ENCODE data around the gene ATP4A. TPM values are rescaled to one million over a fixed set of nuclear protein-coding genes. Genes with fewer than 3 reads are reported as not detected.

The ATP4A gene
- total RNA-seq, 4 donors from 2014 or later, result not detected

DNA sequence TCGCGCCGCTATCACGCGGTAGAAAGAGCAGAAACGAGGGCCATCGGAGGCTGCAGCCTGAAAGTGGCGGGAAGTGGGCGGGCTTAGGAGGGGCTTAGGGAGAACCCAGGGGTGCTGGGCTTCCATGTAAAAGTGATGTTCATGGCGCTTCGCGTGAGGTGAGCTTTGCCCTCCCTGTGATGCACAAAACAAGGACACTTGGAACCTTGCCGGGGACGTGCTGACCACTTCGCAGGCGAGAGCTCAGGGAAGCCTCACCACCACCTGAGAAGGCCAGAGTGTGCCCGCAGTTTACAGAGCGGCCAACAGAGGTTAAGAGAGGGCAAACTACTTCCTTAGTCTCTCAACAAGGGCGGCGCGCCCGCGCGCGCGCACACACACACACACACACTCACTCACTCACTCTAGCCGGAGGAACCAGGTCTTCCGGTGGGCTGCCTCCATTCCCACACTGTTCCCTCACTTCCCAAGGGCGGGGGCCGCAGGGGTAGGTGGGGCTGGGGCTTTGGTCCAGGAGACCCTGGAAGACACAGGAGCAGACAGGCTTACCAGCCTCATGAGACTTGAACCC lies 29.6 kb downstream of the ATP4A start:
- intact Hi-C loops (cut with DNase I; ENCODE audit: low total_unique reads) (no loop called here), in situ Hi-C loops (cut with MboI; ENCODE audit: low pct_ligation_motif_present in 1 of 4, low pct_unique_long_range_greater_than_20kb in 1 of 4, low sequenced_read_pairs in 3 of 4) (no loop called here)
- no peak overlapping the region for H3K4me3 ChIP-seq
- H3K4me1 ChIP-seq, result peaks cover 0 to 9% (median 3%) of the 10 kb centered on the region in 4 donors
- no peak for TF ChIP-seq EP300 (IDR thresholded peaks at IDR 0.05; ENCODE audit: low read depth)
- no peak for TF ChIP-seq POLR2A (IDR thresholded peaks at IDR 0.05)
- TF ChIP-seq, protein P1, sequence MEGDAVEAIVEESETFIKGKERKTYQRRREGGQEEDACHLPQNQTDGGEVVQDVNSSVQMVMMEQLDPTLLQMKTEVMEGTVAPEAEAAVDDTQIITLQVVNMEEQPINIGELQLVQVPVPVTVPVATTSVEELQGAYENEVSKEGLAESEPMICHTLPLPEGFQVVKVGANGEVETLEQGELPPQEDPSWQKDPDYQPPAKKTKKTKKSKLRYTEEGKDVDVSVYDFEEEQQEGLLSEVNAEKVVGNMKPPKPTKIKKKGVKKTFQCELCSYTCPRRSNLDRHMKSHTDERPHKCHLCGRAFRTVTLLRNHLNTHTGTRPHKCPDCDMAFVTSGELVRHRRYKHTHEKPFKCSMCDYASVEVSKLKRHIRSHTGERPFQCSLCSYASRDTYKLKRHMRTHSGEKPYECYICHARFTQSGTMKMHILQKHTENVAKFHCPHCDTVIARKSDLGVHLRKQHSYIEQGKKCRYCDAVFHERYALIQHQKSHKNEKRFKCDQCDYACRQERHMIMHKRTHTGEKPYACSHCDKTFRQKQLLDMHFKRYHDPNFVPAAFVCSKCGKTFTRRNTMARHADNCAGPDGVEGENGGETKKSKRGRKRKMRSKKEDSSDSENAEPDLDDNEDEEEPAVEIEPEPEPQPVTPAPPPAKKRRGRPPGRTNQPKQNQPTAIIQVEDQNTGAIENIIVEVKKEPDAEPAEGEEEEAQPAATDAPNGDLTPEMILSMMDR (IDR thresholded peaks at IDR 0.05), result no peak
- TF ChIP-seq POLR2AphosphoS5 (IDR thresholded peaks at IDR 0.05), result no peak
- 6 to 40% methylated on average over 1 to 29 of the region's 30 CpGs for WGBS, 2 donors (ENCODE audit: low coverage in 1 of 2)
- H3K36me3 ChIP-seq, result no peaks in the 10 kb centered on the region
- peak; percentile 49 for DNase-seq
- no peak overlapping the region for H3K27ac ChIP-seq
- peaks cover 62% of the 10 kb centered on the region for H3K27me3 ChIP-seq
- no peaks in the 10 kb centered on the region for H3K9me3 ChIP-seq

DNA sequence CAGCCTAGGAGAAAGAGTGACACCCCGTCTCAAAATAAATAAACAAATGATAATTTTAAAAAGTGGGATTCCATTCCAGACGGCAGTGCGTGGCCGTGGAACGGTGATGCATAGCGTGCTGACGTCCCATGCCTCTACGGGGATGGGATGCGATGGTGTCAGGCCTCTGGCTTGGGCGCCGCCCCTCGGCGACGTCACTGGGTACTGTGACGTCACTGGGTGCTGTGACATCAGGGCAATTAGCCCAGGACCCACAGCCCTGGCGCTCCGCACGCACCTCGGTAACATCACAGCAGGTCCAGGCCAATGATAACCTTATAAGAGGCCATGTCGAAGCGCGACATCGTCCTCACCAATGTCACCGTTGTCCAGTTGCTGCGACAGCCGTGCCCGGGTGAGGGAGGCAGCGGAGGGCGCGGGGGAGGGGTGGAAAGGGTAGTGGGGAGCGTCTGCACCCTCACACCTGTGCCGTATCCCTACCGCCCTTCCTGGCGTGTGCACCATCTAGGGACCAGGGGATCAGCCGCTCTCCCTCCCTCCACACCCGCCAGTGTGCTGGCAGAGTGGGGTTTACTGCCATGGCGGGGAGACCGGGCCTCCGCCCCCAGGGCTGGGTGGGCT lies 30.1 kb downstream of the ATP4A start, which contains the start of gene GAPDHS:
Gene GAPDHS, plus strand, starts transcription at position 256 of the 621 bp plus-strand sequence. Its CDS starts 72 bp downstream, at position 328.
- H3K27ac ChIP-seq, result no peak within 1 kb of the TSS
- WGBS, 2 donors (ENCODE audit: low coverage in 1 of 2), result 38 to 54% methylated on average over 2 to 39 of the region's 39 CpGs
- H3K9me3 ChIP-seq, result no peaks in the 10 kb centered on the region
- no peaks in the 10 kb centered on the region for H3K36me3 ChIP-seq
- peaks cover 68% of the 10 kb centered on the region for H3K27me3 ChIP-seq
- TF ChIP-seq, protein P1 (IDR thresholded peaks at IDR 0.05), result no peak
- TF ChIP-seq EP300 (IDR thresholded peaks at IDR 0.05; ENCODE audit: low read depth) (no peak), POLR2AphosphoS5 (IDR thresholded peaks at IDR 0.05) (no peak), POLR2A (IDR thresholded peaks at IDR 0.05) (no peak)
- no peak within 1 kb of the TSS for H3K4me3 ChIP-seq
- intact Hi-C loops (cut with DNase I; ENCODE audit: low total_unique reads) (no loop called here), in situ Hi-C loops (cut with MboI; ENCODE audit: low pct_ligation_motif_present in 1 of 4, low pct_unique_long_range_greater_than_20kb in 1 of 4, low sequenced_read_pairs in 3 of 4) (no loop called here)
- no peak for DNase-seq
- peaks cover 0 to 9% (median 3%) of the 10 kb centered on the region in 4 donors for H3K4me1 ChIP-seq

DNA sequence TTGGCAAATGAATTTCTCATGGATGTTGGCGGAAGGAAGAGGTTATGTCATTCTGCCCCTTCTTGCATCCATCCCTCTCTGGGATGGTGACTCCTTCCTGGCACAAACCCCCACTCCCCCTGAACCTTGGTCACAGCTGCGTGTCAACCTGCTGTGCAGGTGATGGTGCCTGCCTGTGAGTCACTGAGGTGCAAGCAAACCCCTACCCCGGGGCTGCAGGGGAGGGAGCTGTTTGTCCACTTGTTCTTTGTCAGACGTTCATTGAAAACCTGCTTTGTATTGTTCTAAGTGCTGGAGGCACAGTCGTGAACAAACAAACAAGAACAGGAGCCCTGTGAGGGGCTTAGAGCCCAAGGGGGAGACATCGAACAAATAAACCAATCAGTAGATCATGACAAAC lies 32.2 kb downstream of the ATP4A start:
- Histone ChIP-seq H3K27me3 (peaks cover 70% of the 10 kb centered on the region), H3K4me3 (no peak overlapping the region), H3K27ac (no peak overlapping the region), H3K4me1 (peaks cover 0 to 9% (median 3%) of the 10 kb centered on the region in 4 donors), H3K9me3 (no peaks in the 10 kb centered on the region), H3K36me3 (no peaks in the 10 kb centered on the region)
- no peak for TF ChIP-seq POLR2A (IDR thresholded peaks at IDR 0.05)
- TF ChIP-seq POLR2AphosphoS5 (IDR thresholded peaks at IDR 0.05), result no peak
- TF ChIP-seq EP300 (IDR thresholded peaks at IDR 0.05; ENCODE audit: low read depth), result no peak
- TF ChIP-seq, protein P1 (IDR thresholded peaks at IDR 0.05), result no peak
- no peak for DNase-seq
- WGBS, 2 donors (ENCODE audit: low coverage in 1 of 2), result 53 to 80% methylated on average over 1 to 6 of the region's 6 CpGs
- in situ Hi-C loops (cut with MboI; ENCODE audit: low pct_ligation_motif_present in 1 of 4, low pct_unique_long_range_greater_than_20kb in 1 of 4, low sequenced_read_pairs in 3 of 4) (no loop called here), intact Hi-C loops (cut with DNase I; ENCODE audit: low total_unique reads) (no loop called here)

DNA sequence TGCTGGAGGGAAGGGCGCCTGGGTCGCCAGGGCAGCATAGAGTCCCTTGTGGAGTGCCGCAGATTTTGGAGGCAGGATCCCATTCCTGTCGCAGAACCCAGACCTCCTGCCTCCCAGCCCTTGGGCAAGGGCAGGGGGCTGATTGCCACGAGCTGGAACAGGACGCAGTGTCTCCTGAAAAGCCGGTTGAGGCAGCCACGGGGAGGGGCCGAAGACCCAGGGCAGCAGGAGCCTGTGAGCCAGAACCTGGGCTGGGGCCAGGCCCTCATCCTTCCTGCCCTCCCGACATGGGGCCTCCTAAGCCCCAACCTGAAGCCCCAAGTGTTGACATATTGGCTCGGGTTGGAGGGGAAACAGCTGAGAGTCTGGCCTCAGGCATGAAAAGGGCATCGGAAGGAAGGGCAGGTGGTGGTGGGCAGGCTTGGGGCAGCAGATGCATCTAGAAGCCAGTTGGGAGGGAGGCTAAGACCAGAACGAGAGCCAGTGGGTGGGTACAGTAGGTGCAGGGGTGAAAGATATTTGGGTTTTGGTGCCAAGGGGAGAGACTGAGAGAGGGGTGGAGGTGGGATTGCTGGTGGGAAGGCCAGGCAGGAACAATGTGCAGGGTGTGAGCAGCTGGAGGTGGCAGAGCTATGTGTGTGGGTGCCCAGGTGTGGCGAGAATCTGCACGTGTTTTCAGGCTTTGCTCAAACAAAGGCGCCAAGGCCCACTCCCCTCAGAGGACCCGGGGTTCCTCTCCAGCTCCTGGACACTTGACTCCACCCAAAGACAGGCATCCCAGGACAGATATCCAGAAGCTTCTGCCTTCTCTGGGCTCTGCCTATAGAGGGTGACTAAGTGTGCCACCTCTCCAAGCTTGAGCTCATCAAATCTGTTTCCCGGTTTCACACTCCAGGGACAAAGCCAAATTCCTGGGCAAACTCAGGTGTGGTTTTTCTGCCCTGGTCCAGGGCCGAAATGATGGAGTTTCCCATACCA lies 33.9 kb downstream of the ATP4A start:
- TF ChIP-seq POLR2AphosphoS5 (IDR thresholded peaks at IDR 0.05) (no peak), POLR2A (IDR thresholded peaks at IDR 0.05) (no peak), EP300 (IDR thresholded peaks at IDR 0.05; ENCODE audit: low read depth) (no peak)
- TF ChIP-seq, protein P1 (IDR thresholded peaks at IDR 0.05), result no peak
- H3K4me3 ChIP-seq, result no peak overlapping the region
- no peak for DNase-seq
- peaks cover 0 to 9% (median 3%) of the 10 kb centered on the region in 4 donors for H3K4me1 ChIP-seq
- no peaks in the 10 kb centered on the region for H3K36me3 ChIP-seq
- 51 to 84% methylated on average over 3 to 19 of the region's 19 CpGs for WGBS, 2 donors (ENCODE audit: low coverage in 1 of 2)
- H3K9me3 ChIP-seq, result no peaks in the 10 kb centered on the region
- H3K27me3 ChIP-seq, result peaks cover 63% of the 10 kb centered on the region
- intact Hi-C loops (cut with DNase I; ENCODE audit: low total_unique reads) (no loop called here), in situ Hi-C loops (cut with MboI; ENCODE audit: low pct_ligation_motif_present in 1 of 4, low pct_unique_long_range_greater_than_20kb in 1 of 4, low sequenced_read_pairs in 3 of 4) (no loop called here)
- H3K27ac ChIP-seq, result no peak overlapping the region

Data from transverse colon (tissue), 4 donors.